Nephron progenitor cell (in vitro differentiated cells): ENCODE results near the gene RAMP1.

Experiments
- DNase-seq: peaks from one replicate; pipeline ENCODE4 v3.0.0; 2021
- H3K27ac Mint-ChIP-seq: 2 replicates; pipeline ENCODE4 v1.8.0; 2021; ENCODE audit warnings: mild to moderate bottlenecking, moderate library complexity, mixed read lengths
- H3K27me3 Mint-ChIP-seq: 2 replicates; pipeline ENCODE4 v1.8.0; 2021; ENCODE audit warnings: mild to moderate bottlenecking, low read depth, mixed read lengths; ENCODE audit not compliant: poor library complexity
- H3K36me3 Mint-ChIP-seq: 2 replicates; pipeline ENCODE4 v1.8.0; 2021; ENCODE audit warnings: low read depth, mixed read lengths
- H3K4me1 Mint-ChIP-seq: 2 replicates; pipeline ENCODE4 v1.8.0; 2021; ENCODE audit warnings: mixed read lengths
- H3K4me3 Mint-ChIP-seq: 2 replicates; pipeline ENCODE4 v1.8.0; 2021; ENCODE audit warnings: mild to moderate bottlenecking, moderate library complexity, mixed read lengths
- H3K9me3 Mint-ChIP-seq: 2 replicates; pipeline ENCODE4 v1.8.0; 2021; ENCODE audit warnings: mild to moderate bottlenecking, moderate library complexity, mixed read lengths
- CTCF ChIP-seq: fragments of 200-600 bp; sonication (generic); IDR thresholded peaks from 2 replicates; pipeline ENCODE4 v1.5.0; 2021; ENCODE audit warnings: antibody characterized with exemption

The RAMP1 gene

DNA sequence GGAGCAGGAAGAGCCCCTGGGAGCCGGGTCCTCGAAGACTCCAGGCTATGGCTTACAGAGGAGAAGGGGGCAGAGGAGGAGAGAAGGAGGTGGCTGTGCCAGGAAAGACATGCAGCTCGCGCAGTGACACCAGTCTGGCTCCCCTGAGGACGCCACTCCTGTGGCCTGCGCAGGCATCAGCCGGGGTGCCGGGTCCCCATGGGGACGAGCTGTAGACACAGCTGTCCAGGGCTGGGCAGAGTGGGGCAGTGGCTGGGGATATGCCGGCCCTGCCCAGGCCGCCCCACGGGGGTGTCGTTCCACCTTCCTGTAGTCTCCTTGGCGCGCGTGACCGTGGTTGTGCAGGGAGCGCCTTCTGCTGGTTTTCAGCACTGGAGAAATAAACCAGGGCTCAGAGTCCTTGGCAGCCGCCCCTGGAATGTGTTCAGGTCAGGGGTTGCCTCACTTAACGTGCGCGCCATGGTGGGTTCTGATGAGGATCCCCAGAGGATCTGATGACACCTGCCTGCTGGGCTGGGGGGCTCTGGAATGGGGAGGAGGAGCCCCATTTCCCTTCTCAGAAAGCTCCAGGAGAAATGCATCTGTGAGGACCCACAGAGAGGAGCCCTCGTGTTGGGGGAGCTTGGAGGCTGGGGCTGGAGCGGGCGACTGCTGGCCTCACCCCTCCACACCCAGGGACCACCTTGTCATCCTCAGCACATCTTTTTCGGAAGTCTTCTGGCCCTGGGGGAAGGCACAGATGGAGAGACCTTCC, 26.7 kb downstream of the RAMP1 start:
- H3K27ac Mint-ChIP-seq: no peak overlapping the region
- H3K4me1 Mint-ChIP-seq: peaks cover 37% of the 10 kb centered on the region
- H3K27me3 Mint-ChIP-seq: peaks cover 2% of the 10 kb centered on the region
- DNase-seq: no peak
- H3K9me3 Mint-ChIP-seq: no peaks in the 10 kb centered on the region
- no peak for TF ChIP-seq CTCF
- H3K36me3 Mint-ChIP-seq: no peaks in the 10 kb centered on the region
- H3K4me3 Mint-ChIP-seq: no peak overlapping the region

DNA sequence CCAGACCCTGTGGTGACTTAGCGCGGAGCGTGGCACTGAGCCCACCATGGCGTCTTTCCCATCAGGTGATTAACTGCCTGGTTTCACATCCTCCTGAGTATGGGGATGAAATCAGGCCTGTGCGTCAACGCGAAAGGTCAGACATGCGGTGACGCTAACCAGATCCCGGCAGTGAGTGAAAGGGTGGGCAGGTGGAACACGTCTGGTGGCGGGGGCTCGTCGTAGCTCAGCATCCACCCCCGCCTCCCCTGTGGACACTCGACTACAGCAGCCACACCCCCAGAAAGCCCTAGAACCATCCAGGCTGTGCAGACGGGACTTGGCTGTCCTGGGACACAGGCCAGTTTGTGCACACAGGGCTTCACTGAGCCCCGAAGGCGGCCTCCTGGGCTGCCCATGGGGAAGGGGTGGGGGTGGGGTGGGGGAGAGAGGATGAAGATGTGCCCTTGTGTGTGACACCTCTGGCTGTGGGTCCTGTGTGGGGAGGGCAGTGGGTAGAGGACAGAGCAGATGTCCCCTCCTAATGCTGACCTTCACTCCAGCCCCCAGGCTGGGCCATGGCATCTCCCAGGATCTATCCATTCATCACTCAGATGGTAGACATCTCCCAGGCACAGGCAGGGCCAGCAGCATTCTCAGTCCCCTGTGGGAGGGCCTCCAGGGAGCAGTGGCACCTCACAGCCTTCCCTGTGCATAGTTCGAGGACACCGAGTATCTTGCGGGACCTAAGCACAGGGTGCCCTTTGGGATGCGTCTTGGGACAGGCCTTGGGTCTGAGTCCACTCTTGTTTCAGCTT, 27.5 kb downstream of the RAMP1 start:
- peaks cover 3% of the 10 kb centered on the region for H3K27me3 Mint-ChIP-seq
- no peaks in the 10 kb centered on the region for H3K9me3 Mint-ChIP-seq
- H3K4me1 Mint-ChIP-seq: peaks cover 37% of the 10 kb centered on the region
- no peaks in the 10 kb centered on the region for H3K36me3 Mint-ChIP-seq
- no peak for TF ChIP-seq CTCF
- no peak for DNase-seq
- no peak overlapping the region for H3K27ac Mint-ChIP-seq
- no peak overlapping the region for H3K4me3 Mint-ChIP-seq

DNA sequence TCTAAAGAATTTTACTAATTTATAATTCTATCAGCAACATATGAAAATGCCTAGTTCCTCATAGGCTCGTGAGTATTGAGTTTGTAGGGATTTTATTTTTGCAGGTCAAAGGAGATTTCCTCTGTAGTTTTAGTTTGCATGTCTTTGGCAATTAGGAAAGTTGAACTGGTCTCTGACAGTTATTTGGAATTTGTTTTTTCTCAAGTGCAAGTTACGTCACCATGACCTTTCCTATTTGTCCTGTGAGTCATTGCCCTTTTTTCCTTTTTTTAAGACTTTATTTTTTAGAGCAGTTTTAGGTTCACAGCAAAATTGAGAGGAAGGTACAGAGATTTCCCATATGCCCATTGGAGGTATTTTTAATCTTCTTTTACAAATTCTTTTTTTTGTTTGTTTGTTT, 29.0 kb downstream of the RAMP1 start:
- Mint-ChIP-seq H3K4me1 (peaks cover 42% of the 10 kb centered on the region), H3K36me3 (no peaks in the 10 kb centered on the region), H3K4me3 (no peak overlapping the region), H3K27me3 (peaks cover 7% of the 10 kb centered on the region), H3K9me3 (no peaks in the 10 kb centered on the region), H3K27ac (no peak overlapping the region)
- TF ChIP-seq CTCF: no peak
- no peak for DNase-seq

DNA sequence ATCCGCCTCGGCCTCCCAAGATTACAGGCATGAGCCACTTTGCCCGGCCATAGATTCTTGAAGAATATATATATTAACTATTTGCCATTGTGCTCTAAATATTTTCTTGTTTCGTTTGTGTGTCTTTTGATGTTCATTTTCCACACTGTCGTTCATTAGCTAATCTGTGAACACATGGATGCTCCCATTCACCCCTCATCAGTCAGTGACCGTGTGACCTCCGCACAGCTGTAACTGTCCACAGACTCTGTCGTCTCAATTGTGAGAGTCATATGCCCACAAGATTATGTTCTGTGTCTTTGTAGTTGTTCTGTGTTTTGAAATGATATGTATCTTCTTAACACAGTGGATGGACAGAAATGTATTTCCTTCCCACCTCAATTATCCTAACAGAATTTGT, 29.6 kb downstream of the RAMP1 start:
- no peak overlapping the region for H3K4me3 Mint-ChIP-seq
- no peak for TF ChIP-seq CTCF
- peaks cover 40% of the 10 kb centered on the region for H3K4me1 Mint-ChIP-seq
- no peak overlapping the region for H3K27ac Mint-ChIP-seq
- H3K36me3 Mint-ChIP-seq: no peaks in the 10 kb centered on the region
- H3K9me3 Mint-ChIP-seq: no peaks in the 10 kb centered on the region
- DNase-seq: no peak
- peaks cover 7% of the 10 kb centered on the region for H3K27me3 Mint-ChIP-seq

DNA sequence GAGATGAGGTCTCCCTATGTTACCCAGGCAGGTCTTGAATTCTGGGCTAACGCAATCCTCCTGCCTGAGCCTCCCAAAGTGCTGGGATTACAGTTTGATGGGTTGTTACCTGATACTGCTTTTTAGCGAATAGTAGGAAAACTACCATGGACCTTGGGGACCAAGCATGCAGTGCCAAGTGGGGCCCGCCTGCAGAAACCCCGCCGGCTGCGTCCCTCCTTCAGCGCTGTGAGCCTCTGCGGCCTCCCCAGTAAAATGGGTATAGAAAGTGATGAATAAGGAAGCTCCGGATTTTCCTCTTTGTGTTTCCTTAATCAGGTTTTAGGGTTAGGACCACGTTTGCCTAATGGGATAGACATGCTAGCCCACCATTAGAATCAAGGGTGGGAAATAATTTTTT, 30.4 kb downstream of the RAMP1 start:
- H3K4me1 Mint-ChIP-seq: peaks cover 35% of the 10 kb centered on the region
- no peak overlapping the region for H3K27ac Mint-ChIP-seq
- no peaks in the 10 kb centered on the region for H3K36me3 Mint-ChIP-seq
- H3K9me3 Mint-ChIP-seq: no peaks in the 10 kb centered on the region
- no peak for DNase-seq
- H3K27me3 Mint-ChIP-seq: peaks cover 7% of the 10 kb centered on the region
- TF ChIP-seq CTCF: no peak
- no peak overlapping the region for H3K4me3 Mint-ChIP-seq
